HG02623 (cell line): ENCODE measurements around the gene LTN1.

ENCODE experiments used
- ATAC-seq: cut with Tn5 transposase; IDR thresholded peaks from one replicate; pipeline ENCODE4 v1.9.1; 2021; ENCODE audit warnings: moderate library complexity; ENCODE audit not compliant: unreplicated experiment

The LTN1 gene

DNA sequence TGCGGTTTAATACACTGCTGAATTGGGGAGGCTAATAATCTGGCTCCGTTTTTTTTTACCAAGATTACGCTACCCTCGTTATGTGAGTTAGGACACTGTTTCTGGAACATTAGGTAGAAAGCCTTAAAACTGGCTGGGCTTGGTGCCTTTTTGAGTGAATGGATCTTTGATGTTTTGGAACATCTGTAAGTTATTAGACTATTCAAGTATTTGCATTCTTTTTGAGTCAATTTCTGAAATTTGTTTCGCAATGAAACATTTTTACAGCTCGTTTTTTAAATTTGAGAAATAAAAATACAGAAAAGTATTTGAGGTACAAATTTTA is 106.9 kb downstream of the LTN1 start:
- no peak for ATAC-seq

DNA sequence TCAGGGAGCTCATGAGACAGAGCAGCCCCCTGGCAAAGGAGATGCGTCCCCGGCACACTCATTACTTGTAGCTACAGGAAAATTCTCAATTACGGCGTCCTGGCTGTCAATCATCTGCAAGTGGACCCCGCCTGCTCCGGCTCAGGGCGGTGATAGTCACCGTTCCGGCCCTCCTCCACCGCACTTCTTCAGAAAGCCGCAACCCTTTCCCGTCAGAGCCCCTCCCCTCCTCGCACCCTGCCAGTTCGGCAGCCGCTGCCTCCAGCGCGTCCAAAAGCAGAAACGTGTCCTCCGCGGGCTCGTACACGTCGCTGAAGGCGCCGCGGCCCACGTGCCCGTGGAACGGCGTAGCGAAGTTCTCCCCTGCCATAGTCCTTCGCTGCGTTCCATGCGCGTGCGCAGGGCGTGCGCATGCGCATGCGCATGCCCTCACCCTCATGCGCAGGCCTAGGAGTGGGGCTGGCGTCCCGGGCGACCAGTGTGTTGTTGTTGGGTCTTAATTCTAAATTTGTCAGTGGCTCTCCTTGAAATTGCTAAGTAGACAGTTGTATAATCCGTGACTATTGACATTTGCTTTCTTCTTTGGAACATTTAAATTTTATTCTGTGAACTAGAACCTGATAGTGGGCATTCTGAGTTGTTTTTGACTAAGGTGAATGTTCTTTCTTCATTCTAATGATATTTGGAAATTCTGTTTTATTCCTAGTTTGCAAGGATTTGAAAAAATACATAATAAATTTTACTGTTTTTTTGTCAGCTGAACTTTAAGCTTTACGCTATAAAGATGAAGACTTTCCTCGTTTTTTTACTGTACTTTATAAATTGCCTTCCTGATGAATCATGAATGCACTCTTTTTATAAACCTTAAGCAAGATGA is 107.5 kb downstream of the LTN1 start:
- peak; percentile 96 for ATAC-seq

DNA sequence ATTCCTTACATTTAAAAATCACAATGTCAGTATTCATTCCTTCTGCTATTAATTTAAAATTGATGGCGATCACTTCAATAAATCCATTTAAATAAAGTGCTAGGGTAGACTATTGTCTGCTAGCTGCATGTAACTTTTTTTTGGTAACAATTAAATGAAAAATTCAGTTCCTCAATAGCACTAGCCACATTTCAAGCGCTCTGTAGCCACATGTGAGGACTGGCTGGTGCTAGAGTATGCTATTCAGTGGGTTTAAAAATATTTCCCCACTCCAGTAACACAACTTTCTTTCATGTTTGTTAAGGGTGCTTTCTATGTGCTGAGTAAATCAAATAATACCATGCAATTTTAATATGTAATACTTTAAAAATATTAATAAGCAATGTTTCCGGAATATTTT is 108.2 kb downstream of the LTN1 start:
- no peak for ATAC-seq

DNA sequence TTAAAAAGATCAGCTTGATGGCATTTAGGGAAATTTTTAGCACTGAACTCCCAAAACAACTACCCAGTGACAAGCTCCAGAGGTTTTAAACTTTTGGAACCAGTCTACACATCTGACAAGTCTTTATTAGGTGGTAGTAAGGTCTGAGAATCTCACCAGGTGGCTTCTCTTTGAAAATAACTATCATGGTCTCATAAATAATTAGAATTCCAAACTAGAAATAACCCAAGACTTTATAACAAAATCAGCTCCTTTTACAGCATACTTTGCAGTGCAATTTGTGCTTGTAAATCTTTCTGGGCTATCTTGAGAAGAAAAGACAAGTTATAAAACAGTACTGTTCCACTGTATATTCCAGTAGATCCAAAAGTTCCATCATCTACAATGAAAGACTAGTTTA is 108.7 kb downstream of the LTN1 start:
- no peak for ATAC-seq

GRCh38 chr21:28882345-28882744 is 110.3 kb downstream of the LTN1 start:
- ATAC-seq, result no peak
